HG02642 (cell line): ENCODE measurements around the gene TMEM98.
"Not testable (repeated sequence)": the region's sequence is repeated elsewhere in the genome, so short reads cannot be mapped to it uniquely, and the experiment has no call there.

Experiments
- ATAC-seq: cut with Tn5 transposase; IDR thresholded peaks from one replicate; pipeline ENCODE4 v1.9.1; 2021; ENCODE audit warnings: mild to moderate bottlenecking; ENCODE audit not compliant: unreplicated experiment, poor library complexity

Gene TMEM98

GRCh38 chr17:32940706-32941390 is 12.9 kb downstream of the TMEM98 start:
- no peak for ATAC-seq

GRCh38 chr17:32941419-32942032 is 13.6 kb downstream of the TMEM98 start:
- ATAC-seq: no peak

- no peak for ATAC-seq
These were observed 15.3 kb downstream of the TMEM98 start for GRCh38 chr17:32943206-32943605.

DNA sequence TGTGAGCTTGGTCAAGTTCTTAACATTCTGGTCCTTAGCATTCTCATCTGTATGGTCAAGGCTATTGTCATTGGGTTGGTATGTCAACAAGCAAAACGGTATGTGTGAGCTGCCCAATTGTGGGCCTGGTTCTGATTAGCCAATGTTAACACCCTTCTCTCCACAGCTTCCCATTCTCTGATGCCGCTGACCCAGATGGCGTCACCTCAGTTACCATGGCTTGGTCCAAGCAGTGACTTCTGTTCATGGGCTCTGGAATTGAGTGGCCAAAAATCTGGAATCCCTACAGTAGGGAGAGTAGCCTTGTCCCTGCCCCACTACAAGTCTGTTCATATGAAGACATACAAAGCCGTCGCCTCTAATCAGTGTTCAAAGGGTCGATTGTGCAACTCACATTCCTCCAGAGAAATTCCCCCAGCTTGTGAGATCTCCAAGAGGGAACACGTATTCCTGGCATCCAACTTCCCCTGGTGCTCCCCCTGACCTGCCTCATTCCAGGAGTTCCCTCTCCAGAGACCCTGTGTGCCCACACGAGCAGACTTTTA is 15.8 kb downstream of the TMEM98 start:
- no peak for ATAC-seq

DNA sequence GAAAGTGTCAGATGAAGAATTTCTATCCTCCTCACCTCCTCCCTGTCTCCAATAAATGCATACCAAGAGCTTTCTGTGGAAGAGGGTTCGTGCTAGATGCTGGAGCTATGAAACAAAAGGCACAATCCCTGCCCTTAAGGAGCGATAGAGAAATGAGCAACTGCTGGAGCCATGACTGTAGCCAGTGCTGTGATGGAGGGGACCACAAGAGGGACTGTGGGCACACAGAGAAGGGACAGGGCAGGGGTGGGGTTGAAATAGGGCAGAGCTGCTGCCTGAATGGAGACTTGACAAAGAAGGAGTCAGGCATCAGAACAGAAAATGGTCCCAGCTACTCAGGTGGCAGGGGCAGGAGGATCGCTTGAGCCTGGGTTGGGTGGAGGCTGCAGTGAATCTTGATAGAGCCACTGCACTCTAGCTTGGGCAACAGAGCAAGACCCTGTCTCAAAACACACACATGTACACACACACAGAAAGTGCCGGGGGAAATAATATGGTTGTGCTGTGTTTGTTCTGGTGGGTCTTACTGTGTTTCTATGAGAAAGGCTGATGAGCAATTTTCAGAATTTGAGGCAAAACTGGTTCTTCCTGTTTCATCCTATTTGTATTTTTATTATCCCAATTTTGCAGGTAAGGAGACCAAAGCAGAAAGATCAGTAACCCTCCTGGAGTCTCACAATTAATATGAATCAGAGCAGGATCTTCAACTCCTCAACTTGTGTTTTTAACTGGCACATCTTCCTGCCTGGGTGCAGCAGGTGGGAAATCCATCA is 16.5 kb downstream of the TMEM98 start:
- ATAC-seq: no peak

DNA sequence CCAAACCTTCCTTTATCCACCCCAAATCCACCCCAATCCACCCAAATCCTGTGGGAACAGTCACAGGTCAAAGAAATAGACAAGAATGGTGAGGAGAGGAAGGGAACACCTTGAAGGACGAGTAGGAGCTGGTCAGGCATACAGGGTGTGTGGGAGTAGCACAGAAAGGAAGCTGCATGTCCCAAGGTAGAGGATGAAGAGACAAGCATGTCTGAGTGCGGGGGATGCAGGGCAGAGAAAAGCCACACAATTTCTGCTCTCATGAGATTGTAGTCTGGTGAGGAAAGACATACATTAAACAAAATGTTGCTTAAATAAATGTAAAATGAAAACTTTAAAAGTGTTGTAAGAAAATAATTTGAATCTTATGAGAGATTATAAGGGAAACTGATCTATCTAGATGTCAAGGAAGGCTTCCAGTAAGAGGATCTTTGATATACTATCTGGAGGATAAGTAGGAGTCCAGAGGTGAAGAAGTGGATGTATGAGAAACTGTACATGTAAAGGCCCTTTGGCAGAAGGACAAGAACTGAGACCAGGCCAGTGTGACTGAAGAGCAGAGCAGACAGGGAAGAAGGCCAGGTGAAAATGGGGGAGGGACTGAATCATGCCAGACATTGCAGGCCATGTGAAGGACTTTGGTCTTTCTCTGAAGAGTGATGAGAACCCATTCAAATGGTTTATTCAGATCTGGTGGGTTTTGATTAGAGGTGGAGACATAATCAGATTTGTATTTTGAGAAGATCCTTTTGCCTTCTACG is 18.6 kb downstream of the TMEM98 start:
- no peak for ATAC-seq

DNA sequence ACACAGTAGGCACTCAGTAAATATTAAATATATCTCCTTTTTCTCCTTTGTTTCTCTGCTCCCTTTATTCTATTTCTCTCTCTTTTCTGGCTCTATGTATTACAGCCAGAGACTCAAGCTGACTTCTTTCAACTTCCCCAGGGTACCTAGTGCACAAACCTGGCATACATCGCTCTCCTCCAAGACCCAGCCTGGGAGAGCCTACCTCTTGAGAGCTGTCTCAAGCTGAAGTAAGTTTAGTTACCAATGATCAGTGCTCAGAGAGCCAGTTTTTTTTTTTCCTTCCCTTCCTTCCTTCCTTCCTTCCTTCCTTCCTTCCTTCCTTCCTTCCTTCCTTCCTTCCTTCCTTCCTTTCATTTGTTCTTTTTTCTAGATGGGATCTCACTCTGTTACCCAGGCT is 19.8 kb downstream of the TMEM98 start:
- no peak for ATAC-seq

DNA sequence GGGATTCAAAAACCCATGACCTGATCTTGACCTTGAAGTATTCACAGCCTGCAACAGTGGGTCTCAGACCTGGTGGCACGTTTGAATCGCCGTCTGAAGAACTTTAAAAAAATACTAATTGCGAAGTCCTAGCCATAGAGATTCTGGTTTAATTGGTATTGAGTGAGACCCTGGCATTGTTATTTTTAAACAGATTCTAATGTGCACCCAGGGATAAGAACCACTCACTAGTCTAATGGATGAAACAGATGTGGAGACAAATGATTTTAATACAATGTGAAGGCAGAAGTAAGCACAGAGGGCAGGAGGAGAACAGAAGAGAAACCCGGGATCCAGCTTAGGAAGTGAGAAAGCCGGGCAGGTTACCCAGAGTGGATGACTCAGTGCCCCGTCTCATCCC is 21.2 kb downstream of the TMEM98 start:
- no peak for ATAC-seq

DNA sequence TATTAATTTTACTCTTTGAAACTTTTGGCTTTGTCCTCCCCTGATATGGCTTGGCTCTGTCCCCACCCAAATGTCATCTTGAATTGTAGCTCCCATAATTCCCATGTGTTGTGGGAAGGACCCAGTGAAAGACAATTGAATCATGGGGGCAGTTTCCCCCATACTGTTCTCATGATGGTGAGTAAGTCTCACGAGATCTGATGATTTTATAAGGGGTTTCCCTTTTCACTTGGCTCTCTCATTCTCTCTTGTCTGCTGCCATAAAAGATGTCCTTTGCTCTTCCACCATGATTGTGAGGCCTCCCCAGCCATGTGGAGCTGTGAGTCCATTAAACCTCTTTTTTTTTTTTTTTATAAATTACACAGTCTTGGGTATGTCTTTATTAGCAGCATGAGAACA is 24.5 kb downstream of the TMEM98 start:
- not testable (repeated sequence) for ATAC-seq

DNA sequence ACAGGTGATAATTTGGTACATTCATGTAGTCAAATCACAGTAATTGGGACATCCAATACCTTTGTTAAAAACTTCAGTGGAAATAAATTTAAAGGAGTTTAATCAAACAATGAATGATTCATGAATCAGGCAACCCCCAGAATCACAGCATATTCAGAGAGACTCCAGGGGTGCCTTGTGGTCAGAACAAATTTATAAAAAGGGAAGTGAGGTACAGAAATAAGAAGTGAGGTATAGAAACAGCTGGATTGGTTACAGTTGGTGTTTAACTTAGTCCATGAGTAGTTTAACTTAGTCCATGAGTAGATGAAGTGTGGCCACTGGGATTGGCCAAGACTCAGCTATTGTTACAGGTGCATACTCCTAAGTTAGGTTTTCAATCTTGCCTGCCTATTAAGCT is 25.1 kb downstream of the TMEM98 start:
- ATAC-seq: no peak

GRCh38 chr17:32953857-32954256 is 25.9 kb downstream of the TMEM98 start:
- ATAC-seq: no peak

GRCh38 chr17:32954477-32954876 is 26.5 kb downstream of the TMEM98 start:
- ATAC-seq: no peak

DNA sequence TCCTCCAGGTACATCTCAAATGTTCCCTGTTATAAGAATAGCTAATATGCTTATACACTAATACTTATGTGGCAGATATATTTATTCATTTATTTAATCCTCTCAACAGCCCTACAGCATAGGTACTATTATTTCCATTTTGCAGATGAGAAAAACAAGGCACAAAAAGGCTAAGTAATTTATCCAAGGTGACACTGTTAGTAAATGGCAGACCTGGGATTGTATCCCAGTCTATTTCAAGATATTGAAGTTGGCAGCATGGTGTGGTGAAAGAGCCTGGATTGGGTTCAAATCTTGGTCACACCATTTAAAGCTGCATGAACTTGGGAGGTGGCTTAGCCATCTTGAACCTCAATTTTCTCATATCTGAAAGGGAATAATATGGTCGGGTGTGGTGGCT is 27.2 kb downstream of the TMEM98 start:
- ATAC-seq: no peak

DNA sequence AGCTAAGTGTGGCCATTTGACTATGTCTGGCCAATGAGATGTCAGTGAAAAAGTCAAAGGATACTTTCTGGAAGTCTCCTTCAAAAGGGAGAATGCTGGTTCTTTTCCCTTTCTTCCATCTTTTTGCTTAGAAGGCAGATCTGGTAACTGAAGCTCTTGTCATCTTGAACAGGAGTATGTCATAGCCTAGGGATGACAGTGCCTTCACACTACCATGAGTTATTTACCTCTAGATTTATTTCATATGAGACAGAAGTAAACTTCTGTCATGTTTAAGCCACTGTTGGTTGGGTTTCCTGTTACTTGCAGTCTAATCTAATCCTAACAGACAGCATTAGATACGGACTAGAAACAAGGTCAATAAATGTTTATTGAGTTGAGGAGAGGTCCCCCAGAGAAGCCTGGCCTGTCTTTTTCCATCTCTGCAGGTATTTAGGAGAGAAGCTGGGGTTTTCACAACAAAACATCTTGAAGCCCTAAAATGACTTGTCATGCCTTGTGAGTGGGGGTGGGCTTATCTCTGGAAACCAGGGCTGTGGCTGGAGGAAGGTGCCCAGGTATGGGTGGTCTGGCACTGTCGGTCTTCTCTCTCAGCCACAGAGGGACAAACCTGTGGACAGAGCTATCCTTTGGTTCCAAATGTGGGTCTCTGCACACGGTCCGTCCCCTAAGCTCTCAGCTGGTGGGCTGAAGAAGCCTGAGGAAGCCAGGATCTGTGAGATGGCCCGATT is 28.5 kb downstream of the TMEM98 start:
- ATAC-seq: no peak

- no peak for ATAC-seq
These were observed 30.5 kb downstream of the TMEM98 start for GRCh38 chr17:32958418-32958817.

- ATAC-seq: no peak
These were observed 32.9 kb downstream of the TMEM98 start for GRCh38 chr17:32960815-32961214.

DNA sequence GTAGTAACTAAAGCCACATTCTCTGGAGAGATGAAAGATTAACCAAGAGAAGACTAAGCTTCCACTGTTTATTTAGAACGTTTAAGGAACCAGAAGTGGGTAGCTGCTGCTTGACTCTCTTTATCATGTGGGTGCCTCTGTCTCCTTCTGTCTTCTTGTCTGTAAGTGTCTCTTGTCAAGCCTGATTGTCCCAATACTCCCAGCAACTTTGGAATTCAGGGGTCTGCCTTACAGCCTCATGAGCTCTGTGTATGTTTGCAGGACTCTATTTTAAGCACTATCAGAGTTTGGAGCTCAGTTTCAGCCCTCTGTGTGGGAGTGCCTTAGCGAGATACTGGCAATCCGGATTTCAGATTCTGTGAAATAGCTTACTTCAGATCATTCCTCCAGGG is 34.4 kb downstream of the TMEM98 start:
- ATAC-seq: no peak

GRCh38 chr17:32964541-32964940 is 36.6 kb downstream of the TMEM98 start:
- ATAC-seq: no peak

GRCh38 chr17:32969231-32969630 is 41.3 kb downstream of the TMEM98 start:
- not testable (repeated sequence) for ATAC-seq

DNA sequence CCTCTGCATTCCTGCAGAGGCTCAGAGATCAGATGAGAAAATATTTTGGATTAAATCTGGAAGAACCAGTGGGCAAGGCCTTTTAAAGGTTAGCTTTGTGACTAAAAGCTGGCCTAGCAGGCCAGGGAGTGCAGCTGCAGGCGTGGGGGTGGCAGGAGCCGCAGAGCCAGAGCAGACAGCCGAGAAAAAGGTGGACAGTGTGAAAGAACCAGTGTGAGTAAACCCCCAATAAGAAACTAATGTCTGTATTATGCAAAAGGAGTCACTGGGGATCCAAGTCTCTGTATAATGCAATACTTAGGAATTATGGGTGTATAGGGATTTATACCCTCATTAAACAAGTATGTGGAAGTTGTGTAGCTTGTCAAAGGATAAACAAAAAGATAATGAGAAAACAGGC is 42.3 kb downstream of the TMEM98 start:
- ATAC-seq: no peak
